HG03175 (cell line): ENCODE results near the gene AGMAT.

Experiments used
- ATAC-seq: cut with Tn5 transposase; IDR thresholded peaks from one replicate; pipeline ENCODE4 v1.9.1; 2021; ENCODE audit warnings: mild to moderate bottlenecking, moderate library complexity; ENCODE audit not compliant: unreplicated experiment

Gene AGMAT

GRCh38 chr1:15568387-15569073, 16.3 kb downstream of the AGMAT start:
- ATAC-seq, result no peak

- ATAC-seq, result no peak
Observed at GRCh38 chr1:15559189-15559810, 25.6 kb downstream of the AGMAT start.

DNA sequence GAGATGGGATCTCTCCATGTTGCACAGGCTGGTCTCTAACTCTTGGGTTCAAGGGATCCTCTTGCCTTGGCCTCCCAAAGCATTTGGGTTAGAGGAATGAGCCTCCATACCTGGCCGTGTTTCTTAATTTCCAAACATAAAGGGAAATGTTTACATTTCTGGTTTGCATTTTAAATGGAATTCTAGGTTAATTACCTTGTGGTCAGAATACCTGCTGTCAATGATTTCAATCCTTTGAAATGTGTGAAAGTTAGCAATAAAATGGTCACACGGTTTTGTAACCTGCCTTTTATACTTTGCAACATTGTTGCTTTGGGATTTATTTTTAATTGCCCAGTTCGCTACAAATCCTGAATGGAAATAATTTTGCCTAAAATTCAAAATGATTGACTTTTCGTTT, 26.3 kb downstream of the AGMAT start:
- no peak for ATAC-seq

DNA sequence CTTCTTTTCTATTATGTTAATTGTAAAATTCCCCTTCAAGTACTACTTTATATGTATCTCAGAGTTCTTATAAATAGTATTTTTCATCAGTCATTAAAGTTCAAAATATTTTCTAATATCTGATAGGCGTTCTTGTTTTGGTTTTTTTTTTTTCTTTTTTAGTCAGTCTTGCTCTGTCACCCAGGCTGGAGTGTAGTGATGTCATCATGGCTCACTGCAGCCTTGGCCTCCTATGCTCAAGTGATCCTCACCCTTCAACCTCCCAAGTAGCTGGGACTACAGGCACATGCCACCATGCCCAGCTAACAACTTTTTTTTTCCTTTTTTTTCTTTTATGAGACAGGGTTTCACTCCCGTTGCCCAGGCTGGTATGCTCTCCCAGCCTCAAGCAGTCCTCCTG, 27.3 kb downstream of the AGMAT start:
- no peak for ATAC-seq

GRCh38 chr1:15557008-15557407, 27.8 kb downstream of the AGMAT start:
- no peak for ATAC-seq

- ATAC-seq, result no peak
Observed at GRCh38 chr1:15550573-15550972, 34.3 kb downstream of the AGMAT start.

DNA sequence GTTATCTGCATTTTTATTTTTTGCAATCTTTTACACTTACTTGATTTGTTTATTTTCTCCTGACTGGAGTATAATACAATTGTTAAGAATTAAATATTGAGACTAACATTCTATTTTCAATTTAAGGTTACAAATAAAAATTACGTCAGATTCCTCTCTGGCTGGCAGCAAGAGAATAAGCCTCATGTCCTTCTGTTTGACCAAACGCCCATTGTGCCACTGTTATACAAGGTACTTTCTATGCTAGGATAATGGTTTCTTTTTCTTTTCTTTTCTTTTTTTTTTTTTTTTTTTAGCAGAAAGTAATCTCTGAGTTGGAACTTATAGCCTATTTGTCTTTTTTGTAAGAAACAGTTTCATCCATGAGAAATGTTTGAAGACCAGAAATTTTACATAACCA, 38.2 kb downstream of the AGMAT start:
- no peak for ATAC-seq

GRCh38 chr1:15543589-15544568, 41.0 kb downstream of the AGMAT start:
- no peak for ATAC-seq

DNA sequence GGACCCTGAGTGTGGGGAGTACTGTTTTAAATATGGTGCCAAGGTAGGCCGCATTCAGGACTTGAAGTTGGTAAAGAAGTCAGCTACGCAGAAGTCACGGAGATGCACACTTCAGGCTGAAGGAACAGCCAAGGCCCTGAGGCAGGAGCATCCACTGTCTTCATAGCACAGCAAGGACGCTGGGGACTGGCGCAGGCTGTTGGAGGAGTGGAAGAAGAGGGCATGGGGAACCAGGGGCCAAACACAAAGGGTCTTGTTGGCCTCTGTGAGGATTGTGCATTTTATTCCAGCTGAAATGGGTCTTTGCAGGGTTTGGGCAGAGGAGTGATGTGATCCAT, 41.6 kb downstream of the AGMAT start:
- ATAC-seq, result no peak

DNA sequence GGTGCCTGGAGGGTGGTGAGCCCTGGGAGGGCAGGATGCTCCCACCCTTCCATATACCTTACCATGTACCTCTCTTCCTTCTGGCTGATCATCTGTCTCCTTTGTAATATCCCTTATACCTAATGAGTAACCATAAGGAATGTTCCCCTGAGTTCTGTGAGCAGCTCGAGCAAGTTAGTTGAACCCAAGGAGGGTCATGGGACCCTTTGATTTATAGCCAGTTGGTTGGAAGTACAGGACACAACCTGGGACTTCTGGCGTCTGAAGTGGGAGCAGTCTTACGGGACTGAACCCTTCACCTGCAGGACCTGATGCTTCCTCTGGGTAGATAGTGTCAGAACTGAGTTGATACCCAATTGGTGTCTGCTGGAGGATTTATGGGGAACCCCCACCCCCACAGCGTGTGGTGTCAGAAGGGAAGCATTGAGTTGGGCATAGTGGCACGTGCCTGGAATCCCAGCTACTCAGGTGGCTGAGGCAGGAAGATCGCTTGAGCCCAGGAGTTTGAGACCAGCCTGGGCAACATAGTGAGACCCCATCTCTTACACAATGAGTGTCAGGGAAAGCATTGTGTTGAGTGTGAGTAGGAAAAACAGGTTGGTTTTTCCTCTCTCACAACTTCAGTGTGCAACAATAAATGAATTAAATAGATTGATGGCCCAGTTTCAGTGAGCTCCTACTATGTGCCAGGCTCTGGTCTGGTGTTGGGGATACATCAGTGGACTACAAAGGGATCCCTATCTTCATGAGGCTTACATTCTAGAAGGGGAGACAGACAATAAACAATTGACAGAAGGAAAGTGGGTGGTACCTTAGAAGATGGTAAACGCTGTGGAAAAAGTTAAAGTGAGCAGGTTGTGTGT, 42.2 kb downstream of the AGMAT start:
- no peak for ATAC-seq

DNA sequence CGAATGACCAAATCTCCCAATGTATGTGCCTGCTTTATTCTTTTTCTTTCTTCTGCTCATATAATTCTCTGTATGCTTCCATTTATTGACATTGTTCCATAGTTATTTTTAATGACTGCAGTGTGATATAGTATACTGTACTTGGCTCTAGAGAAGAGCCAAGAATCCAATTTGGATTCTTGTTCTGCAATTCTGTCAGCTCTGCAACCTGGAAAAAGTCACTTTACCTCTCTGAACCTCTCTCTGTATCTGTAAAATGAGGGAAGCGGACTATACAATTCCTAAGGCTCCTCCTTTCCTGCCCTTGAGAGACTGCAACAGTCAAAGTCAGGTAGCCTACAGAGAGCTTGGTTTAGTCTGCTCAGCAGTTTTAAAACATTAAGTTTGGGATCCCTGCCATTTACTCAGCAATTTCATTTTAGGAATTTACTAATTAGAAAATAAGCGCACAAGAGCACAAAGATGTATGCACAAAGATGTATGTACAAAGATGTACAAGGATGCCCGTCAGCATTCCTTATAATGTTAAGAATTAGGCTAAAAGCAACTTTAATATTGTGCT, 43.5 kb downstream of the AGMAT start:
- no peak for ATAC-seq

DNA sequence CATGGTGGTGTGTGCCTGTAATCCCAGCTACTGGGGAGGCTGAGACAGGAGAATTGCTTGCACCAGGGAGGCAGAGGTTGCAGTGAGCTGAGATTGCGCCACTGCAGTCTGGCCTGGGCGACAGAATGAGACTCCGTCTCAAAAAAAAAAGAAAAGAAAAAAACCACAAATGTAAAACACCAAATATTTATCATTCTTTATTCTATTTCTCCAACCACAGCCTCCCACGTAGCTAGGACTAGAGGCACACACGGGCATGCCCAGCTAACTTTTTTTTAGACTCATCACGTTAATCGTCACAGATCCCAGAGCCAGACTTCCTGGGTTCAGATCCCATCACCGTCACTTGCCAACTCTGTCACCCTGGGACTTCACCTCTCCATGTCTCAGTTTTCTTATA, 44.7 kb downstream of the AGMAT start:
- no peak for ATAC-seq

DNA sequence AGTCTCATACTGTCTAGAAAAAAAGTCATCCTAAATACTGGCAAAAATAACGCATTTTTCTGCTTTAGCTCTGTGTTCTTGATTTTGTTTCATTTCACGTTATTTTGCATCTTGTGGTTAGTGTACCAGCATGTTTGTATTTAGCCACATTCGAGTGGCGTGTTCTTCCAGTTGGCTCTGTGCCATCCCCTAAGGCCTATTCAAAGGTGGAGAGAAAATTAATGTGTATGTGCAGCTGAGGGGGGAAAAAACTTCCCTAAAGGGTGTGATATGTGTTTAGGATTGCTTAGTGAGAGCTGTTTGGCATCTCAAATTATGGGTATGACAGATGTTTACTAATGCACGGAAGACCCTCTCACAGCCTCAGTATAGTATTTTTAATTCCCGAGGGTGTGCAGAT, 46.1 kb downstream of the AGMAT start:
- ATAC-seq, result no peak

DNA sequence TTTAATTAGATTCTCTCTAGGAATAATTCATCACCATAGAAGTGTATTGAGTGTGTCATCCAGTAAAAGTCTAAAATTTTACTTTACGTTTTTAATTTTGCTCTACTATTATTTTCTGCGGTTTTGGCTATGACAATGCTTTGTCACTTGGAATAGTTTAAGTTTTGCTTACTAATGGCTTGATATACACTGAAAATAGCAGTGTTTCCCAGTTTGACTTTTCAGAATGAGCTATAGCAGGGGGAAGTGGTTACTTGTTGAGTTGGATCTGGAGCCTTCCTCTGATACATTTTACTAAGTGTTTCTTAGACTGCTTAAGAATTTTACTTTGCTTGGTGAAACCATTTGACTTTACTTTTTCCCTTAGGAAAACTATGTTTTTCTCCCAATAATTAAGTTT, 53.2 kb downstream of the AGMAT start:
- ATAC-seq, result no peak

GRCh38 chr1:15531003-15531402, 53.8 kb downstream of the AGMAT start:
- no peak for ATAC-seq

DNA sequence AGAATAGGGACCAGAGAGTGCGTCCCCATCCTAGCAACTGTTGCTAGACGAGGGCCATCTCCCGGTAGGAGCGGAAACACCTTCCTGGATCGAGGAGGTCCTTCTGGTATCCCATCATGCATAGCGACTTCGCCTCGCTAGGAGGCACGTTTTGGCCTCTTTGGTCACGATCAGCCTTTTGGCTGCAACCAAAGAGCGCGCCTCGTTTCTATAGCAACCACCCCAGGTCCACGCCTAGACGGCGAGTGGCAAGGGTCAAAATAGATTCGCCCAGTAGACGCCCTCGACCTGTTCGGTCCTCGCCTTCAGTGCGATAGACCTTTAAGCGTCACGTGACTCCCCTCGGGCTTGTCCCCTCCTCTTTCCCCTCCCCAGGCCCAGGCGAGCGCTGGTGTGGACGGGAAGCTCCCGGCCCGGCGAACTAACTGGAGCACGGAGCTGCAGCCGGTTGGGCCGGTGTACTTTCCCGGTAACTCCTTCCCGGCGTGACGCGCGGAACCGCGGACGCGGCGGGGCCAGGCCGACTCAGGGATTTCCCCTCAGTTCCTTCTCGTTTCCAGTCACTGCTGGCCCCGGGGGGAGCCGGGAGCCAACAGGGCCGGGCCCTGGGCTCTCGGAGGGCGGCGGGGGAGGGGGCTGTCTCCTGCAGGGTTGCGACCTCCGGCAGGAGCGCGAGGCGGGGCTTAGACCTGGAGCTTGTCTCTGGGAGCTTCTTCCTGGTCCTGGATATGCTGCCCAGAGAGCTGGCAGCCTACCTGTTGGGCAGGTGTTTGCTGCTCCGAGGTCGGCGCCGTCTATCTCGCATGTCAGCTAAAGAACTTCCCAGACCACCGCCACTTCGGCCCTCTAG, 58.1 kb downstream of the AGMAT start, which contains the start of gene DNAJC16:
DNAJC16 (plus strand) TSS at position 359 of the 850 bp plus-strand sequence. CDS start 2,258 bp downstream, outside the sequence.
- ATAC-seq, result peak; percentile 58

DNA sequence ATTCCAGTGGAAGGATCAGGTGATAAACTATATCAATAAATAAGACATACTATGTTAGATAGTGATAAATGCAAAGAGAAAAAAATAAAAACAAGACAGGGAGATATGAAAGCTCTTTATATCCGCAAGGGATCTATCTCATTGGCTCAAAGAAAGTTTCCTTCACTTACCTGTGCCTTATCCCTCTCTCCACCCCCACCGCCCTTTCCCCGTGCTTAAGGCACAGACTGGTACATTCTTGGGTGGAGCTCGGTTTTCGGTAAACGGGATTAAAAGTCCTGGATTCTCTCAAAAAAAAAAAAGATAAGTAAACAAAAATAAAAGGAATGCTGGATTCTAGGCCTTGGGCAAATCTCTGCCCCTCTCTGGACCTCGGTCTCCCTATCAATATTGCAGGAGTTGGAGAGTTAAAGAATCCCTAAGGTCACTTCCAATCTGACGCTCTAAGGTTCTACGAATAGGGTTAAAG, 58.8 kb downstream of the AGMAT start:
- ATAC-seq, result no peak

DNA sequence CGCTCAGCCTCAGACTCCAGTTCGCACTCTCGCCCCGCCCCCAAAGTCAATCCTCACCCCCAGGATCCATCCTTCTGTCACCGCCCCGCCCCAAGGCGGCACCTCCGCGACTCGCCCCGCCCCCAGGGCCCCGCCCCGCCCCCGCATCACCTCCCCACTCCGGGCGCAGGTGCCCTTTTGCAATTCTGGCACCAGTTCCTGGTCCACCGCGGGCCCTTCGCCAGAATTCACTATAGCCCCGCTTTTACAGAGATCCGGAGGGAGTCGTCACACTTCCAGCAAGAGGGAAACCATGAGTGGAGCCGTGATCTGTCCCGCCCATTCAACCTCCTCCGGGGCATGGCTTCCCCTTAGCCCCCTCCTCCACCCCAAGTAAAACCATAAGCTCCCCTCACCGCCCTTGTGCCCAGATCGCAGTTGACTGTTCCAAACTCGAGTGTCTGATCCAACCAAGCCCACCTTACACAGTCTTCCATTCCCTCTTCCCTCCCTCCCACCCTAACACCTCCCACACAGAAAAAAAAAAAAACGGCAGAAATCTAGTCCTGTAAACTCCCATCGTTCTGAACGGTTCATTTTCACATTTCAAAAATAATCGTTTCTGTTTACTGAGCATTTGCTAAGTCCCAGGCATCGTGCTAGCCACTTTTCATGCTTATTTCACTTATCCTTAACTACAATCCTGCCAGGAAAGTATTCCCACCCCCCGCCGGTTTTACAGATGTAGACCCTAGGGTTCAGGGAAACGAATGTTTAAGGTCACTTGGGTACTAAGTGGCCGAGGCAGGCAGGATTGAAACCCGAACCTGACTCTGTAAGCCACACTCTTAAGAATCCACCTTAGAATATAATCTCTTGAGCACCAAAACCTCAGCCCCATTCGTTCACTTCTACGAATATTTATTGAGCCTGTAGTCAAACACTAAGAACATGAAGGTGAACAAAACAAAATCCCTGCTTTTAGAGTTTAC, 59.5 kb downstream of the AGMAT start:
- peak; percentile 40 for ATAC-seq
